Neural progenitor cell (in vitro differentiated cells): ENCODE results near the gene TAF6. TPM values are rescaled to one million over a fixed set of nuclear protein-coding genes. Genes with fewer than 3 reads are reported as not detected.

Experiments used
- DNase-seq: peaks from one replicate; pipeline ENCODE4 v3.0.0-alpha.2; 2016; ENCODE audit warnings: low spot score
- H2AFZ ChIP-seq: fragments of 200-600 bp; sonication (generic); replicated peaks from 2 replicates; pipeline ENCODE4 v1.6.1; 2016; ENCODE audit warnings: antibody characterized with exemption
- H3F3A ChIP-seq: fragments of 200-600 bp; sonication (generic); 2 replicates; pipeline ENCODE4 v1.6.1; 2016; ENCODE audit warnings: antibody characterized with exemption, low read depth
- H3K27ac ChIP-seq: fragments of 200-600 bp; sonication (generic); 2 replicates; pipeline ENCODE4 v1.5.1; 2016; ENCODE audit warnings: mild to moderate bottlenecking
- H3K27me3 ChIP-seq: fragments of 200-600 bp; sonication (generic); 2 replicates; pipeline ENCODE4 v1.6.1; 2016; ENCODE audit warnings: mild to moderate bottlenecking, moderate library complexity
- H3K36me3 ChIP-seq: fragments of 200-600 bp; sonication (generic); 2 replicates; pipeline ENCODE4 v1.5.1; 2016
- H3K4me1 ChIP-seq: fragments of 200-600 bp; sonication (generic); 2 replicates; pipeline ENCODE4 v1.6.1; 2016; ENCODE audit warnings: mixed run types
- H3K4me2 ChIP-seq: fragments of 200-600 bp; sonication (generic); 2 replicates; pipeline ENCODE4 v1.6.1; 2016
- H3K4me3 ChIP-seq: fragments of 200-600 bp; sonication (generic); 2 replicates; pipeline ENCODE4 v1.5.1; 2016
- H3K79me2 ChIP-seq: fragments of 200-600 bp; sonication (generic); 2 replicates; pipeline ENCODE4 v1.6.1; 2016; ENCODE audit warnings: low read depth
- H3K9ac ChIP-seq: fragments of 200-600 bp; sonication (generic); 2 replicates; pipeline ENCODE4 v1.6.1; 2016
- H3K9me3 ChIP-seq: fragments of 200-600 bp; sonication (generic); 2 replicates; pipeline ENCODE4 v1.5.1; 2016; ENCODE audit warnings: low read depth
- H4K20me1 ChIP-seq: fragments of 200-600 bp; sonication (generic); 2 replicates; pipeline ENCODE4 v1.6.1; 2016; ENCODE audit warnings: low read depth
- H3K27ac Mint-ChIP-seq: 3 replicates; pipeline ENCODE4 v1.8.0; 2021; ENCODE audit warnings: mixed read lengths
- H3K27me3 Mint-ChIP-seq: 2 replicates; pipeline ENCODE4 v1.8.0; 2022; ENCODE audit warnings: low read depth, mild to moderate bottlenecking, inconsistent platforms, moderate library complexity, mixed read lengths; ENCODE audit not compliant: insufficient read depth
- H3K36me3 Mint-ChIP-seq: 3 replicates; pipeline ENCODE4 v1.8.0; 2021; ENCODE audit warnings: mixed read lengths
- H3K4me1 Mint-ChIP-seq: 3 replicates; pipeline ENCODE4 v1.8.0; 2021; ENCODE audit warnings: mixed read lengths
- H3K4me3 Mint-ChIP-seq: 3 replicates; pipeline ENCODE4 v1.8.0; 2021; ENCODE audit warnings: mild to moderate bottlenecking, moderate library complexity, mixed read lengths
- H3K9me3 Mint-ChIP-seq: 3 replicates; pipeline ENCODE4 v1.8.0; 2020; ENCODE audit warnings: mixed read lengths
- EZH2 ChIP-seq: fragments of 200-600 bp; sonication (generic); IDR thresholded peaks from 2 replicates; pipeline ENCODE4 v1.6.1; 2017; ENCODE audit warnings: antibody characterized with exemption, mild to moderate bottlenecking, moderate library complexity
- EZH2phosphoT487 ChIP-seq: fragments of 200-600 bp; sonication (generic); IDR thresholded peaks from 2 replicates; pipeline ENCODE4 v1.6.1; 2017; ENCODE audit warnings: antibody characterized with exemption
- total RNA-seq: library from RNA; depleted of rRNA; stranded (reverse); fragments of >200 nt; gene quantifications from 2 replicates; pipeline ENCODE4 v1.2.3, GENCODE V29; 2015; ENCODE audit warnings: low replicate concordance
- TF ChIP-seq, protein P1 (sequence below): fragments of 200-600 bp; sonication (generic); IDR thresholded peaks from 2 replicates; pipeline ENCODE4 v1.5.1; 2017; ENCODE audit warnings: antibody characterized with exemption, mild to moderate bottlenecking

The TAF6 gene
- total RNA-seq, 1 donor from 2014 or later, result 66.1 TPM

DNA sequence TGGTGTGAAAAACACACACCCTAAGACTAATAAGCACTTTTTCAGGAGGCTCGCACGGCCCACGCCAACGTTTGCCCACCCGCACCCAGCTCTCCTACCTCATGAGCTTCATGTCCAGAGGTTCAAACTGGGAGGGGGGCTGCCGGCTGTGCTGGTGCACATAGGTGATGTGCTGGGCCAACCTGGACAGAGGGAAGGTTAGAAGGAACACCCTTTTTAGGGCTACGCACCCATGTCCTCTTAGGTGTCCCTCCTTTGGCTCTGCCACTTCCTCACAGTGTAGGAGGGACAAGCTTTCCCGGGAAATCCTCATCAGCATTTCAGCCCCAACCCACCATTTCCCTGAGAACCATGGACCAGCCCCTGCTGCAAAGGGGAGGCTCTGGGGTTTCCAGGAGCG, 23.9 kb downstream of the TAF6 start:
- H3K9me3 Mint-ChIP-seq, result no peaks in the 10 kb centered on the region
- Histone ChIP-seq H3K9ac (no peak overlapping the region), H3K36me3 (peaks cover 29% of the 10 kb centered on the region), H3K4me2 (no peak overlapping the region), H3K9me3 (no peaks in the 10 kb centered on the region), H2AFZ (no peak overlapping the region), H3K27ac (peak overlapping the region; percentile 21), H3K4me1 (peaks cover 14% of the 10 kb centered on the region), H4K20me1 (peaks cover 76% of the 10 kb centered on the region), H3K27me3 (no peaks in the 10 kb centered on the region), H3K4me3 (no peak overlapping the region), H3F3A (peaks cover 98% of the 10 kb centered on the region), H3K79me2 (peaks cover 57% of the 10 kb centered on the region)
- peaks cover 37% of the 10 kb centered on the region for H3K4me1 Mint-ChIP-seq
- no peak overlapping the region for H3K4me3 Mint-ChIP-seq
- no peak for DNase-seq
- H3K27ac Mint-ChIP-seq, result no peak overlapping the region
- H3K27me3 Mint-ChIP-seq, result peaks cover 21% of the 10 kb centered on the region
- peaks cover 67% of the 10 kb centered on the region for H3K36me3 Mint-ChIP-seq
- TF ChIP-seq, protein P1, sequence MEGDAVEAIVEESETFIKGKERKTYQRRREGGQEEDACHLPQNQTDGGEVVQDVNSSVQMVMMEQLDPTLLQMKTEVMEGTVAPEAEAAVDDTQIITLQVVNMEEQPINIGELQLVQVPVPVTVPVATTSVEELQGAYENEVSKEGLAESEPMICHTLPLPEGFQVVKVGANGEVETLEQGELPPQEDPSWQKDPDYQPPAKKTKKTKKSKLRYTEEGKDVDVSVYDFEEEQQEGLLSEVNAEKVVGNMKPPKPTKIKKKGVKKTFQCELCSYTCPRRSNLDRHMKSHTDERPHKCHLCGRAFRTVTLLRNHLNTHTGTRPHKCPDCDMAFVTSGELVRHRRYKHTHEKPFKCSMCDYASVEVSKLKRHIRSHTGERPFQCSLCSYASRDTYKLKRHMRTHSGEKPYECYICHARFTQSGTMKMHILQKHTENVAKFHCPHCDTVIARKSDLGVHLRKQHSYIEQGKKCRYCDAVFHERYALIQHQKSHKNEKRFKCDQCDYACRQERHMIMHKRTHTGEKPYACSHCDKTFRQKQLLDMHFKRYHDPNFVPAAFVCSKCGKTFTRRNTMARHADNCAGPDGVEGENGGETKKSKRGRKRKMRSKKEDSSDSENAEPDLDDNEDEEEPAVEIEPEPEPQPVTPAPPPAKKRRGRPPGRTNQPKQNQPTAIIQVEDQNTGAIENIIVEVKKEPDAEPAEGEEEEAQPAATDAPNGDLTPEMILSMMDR, result no peak
- TF ChIP-seq EZH2phosphoT487 (no peak), EZH2 (no peak)

DNA sequence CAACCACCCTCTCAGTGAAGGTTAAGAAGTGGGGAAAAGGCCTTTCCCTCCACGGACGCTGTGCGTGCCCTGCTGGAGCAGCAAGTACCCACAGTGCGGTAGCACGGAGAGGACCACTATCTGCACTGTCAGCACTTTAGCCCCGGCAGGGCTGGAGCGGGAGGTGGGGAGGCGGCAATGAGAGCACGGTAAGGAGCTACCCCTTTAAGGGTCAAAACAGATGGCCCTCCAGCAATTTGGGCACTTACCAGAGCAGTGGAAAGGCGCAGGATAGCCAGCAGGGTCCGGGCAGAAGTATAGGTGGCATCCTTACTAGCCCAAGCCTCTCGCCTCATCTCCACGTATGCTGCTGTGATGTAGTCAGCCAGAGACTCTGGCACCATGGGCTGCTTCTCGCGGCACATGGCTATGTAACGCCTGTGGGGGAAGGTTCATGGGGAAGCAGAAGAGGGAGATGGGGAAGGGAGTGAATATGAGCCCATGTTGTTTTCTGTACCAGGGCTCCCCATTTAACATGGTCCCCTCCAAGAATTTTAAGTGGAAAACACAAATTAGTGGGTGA, 25.2 kb downstream of the TAF6 start:
- TF ChIP-seq, protein P1, result no peak
- no peak for TF ChIP-seq EZH2
- no peak for TF ChIP-seq EZH2phosphoT487
- Histone ChIP-seq H3F3A (peaks cover 98% of the 10 kb centered on the region), H3K27ac (peak overlapping the region; percentile 60), H3K27me3 (no peaks in the 10 kb centered on the region), H3K4me3 (no peak overlapping the region), H3K4me2 (no peak overlapping the region), H3K9ac (no peak overlapping the region), H2AFZ (no peak overlapping the region), H4K20me1 (peaks cover 63% of the 10 kb centered on the region), H3K4me1 (peaks cover 7% of the 10 kb centered on the region), H3K36me3 (peaks cover 19% of the 10 kb centered on the region), H3K79me2 (peaks cover 56% of the 10 kb centered on the region), H3K9me3 (no peaks in the 10 kb centered on the region)
- Mint-ChIP-seq H3K27me3 (peaks cover 17% of the 10 kb centered on the region), H3K27ac (no peak overlapping the region), H3K4me3 (no peak overlapping the region), H3K4me1 (peaks cover 34% of the 10 kb centered on the region), H3K9me3 (no peaks in the 10 kb centered on the region), H3K36me3 (peaks cover 57% of the 10 kb centered on the region)
- no peak for DNase-seq

DNA sequence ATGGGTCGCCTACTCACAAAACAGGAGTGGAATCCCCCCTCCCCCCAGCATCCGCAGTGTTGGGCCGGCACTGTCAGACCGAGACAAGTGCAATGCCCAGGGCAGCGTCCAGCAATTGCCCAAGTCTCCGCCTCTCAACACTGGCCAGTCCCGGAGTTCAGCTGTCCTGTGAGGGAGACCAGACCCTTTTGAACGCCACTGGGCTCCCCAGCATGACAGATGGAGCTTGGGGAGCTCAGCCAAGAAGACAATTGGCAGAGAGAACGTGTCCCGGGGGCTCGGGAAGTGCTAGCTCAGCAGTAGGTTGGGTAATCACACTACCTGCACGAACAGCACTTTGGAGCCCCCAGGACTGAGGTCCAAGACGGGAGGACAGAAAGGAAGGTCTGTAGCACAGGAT, 25.7 kb downstream of the TAF6 start:
- peaks cover 52% of the 10 kb centered on the region for H3K36me3 Mint-ChIP-seq
- H3K36me3 ChIP-seq, result peaks cover 14% of the 10 kb centered on the region
- peaks cover 58% of the 10 kb centered on the region for H4K20me1 ChIP-seq
- no peaks in the 10 kb centered on the region for H3K27me3 ChIP-seq
- H3K9ac ChIP-seq, result no peak overlapping the region
- H3K9me3 Mint-ChIP-seq, result no peaks in the 10 kb centered on the region
- no peaks in the 10 kb centered on the region for H3K9me3 ChIP-seq
- peaks cover 95% of the 10 kb centered on the region for H3F3A ChIP-seq
- H3K27ac Mint-ChIP-seq, result no peak overlapping the region
- H3K4me1 Mint-ChIP-seq, result peaks cover 29% of the 10 kb centered on the region
- H3K27me3 Mint-ChIP-seq, result peaks cover 13% of the 10 kb centered on the region
- no peak overlapping the region for H2AFZ ChIP-seq
- H3K4me3 ChIP-seq, result no peak overlapping the region
- no peak overlapping the region for H3K4me2 ChIP-seq
- H3K27ac ChIP-seq, result peak overlapping the region; percentile 60
- H3K79me2 ChIP-seq, result peaks cover 53% of the 10 kb centered on the region
- TF ChIP-seq, protein P1, result no peak
- TF ChIP-seq EZH2phosphoT487, result no peak
- TF ChIP-seq EZH2, result no peak
- no peak for DNase-seq
- peak overlapping the region; percentile 33 for H3K4me3 Mint-ChIP-seq
- peaks cover 3% of the 10 kb centered on the region for H3K4me1 ChIP-seq
